GM12878 (cell line): ENCODE results near the gene ZNF397. TPM values are rescaled to one million over a fixed set of nuclear protein-coding genes. Genes with fewer than 3 reads are reported as not detected.

Source experiments
- ATAC-seq: fragments of 200-7000 bp; cut with Tn5 transposase; 3 replicates; pipeline ENCODE4 v1.9.1; 2020; ENCODE audit warnings: mild to moderate bottlenecking, moderate library complexity
- BruUV-seq: library from RNA; stranded (reverse); fragments of 400-500 nt; replicated peaks from 2 replicates; lab custom pipeline; 2021; lab: Mats Ljungman, UMichigan
- CTCF ChIA-PET: fragments of 300-600 bp; sonication (Branson Sonifier 250); formaldehyde crosslinking; extraction: SDS; loops from one replicate; lab custom pipeline; 2021; ENCODE audit warnings: inconsistent platforms; lab: Yijun Ruan, JAX
- POLR2A ChIA-PET: fragments of 350-600 bp; formaldehyde crosslinking; extraction: SDS; loops from one replicate; lab custom pipeline; 2021; ENCODE audit warnings: inconsistent platforms; lab: Charles Lee
- RAD21 ChIA-PET: fragments of 300-600 bp; sonication (Branson Sonifier 250); formaldehyde crosslinking; loops from one replicate; lab custom pipeline; 2023; ENCODE audit warnings: antibody characterized with exemption; ENCODE audit not compliant: unreplicated experiment; lab: Charles Lee
- SMC1A ChIA-PET: fragments of 300-600 bp; sonication (Branson Sonifier 250); formaldehyde crosslinking; loops from one replicate; lab custom pipeline; 2023; ENCODE audit not compliant: unreplicated experiment, uncharacterized antibody; lab: Charles Lee
- DNase-seq: peaks from one replicate; pipeline ENCODE4 v3.0.0-alpha.2; 2011; ENCODE audit warnings: low read depth, low spot score
- FAIRE-seq: peaks from 3 replicates; lab custom pipeline; 2011; peaks lifted over from hg19 to GRCh38; lab: Jason Lieb, UNC
- H2AFZ ChIP-seq: 2 replicates; pipeline ENCODE4 v1.6.0; 2011; ENCODE audit warnings: low read depth, low read length, control low read depth; ENCODE audit not compliant: control insufficient read depth
- H3K27ac ChIP-seq: 2 replicates; pipeline ENCODE4 v1.5.1; 2011; ENCODE audit warnings: control low read depth; ENCODE audit not compliant: control insufficient read depth, insufficient read depth
- H3K27me3 ChIP-seq, 2 experiments: replicated peaks in 1 of 2; 2 replicates each; pipeline versions ENCODE4 v1.6.0 to v1.6.1; 2011; ENCODE audit warnings: low read length in 1 of 2; ENCODE audit not compliant: control insufficient read depth in 2 of 2, insufficient read depth in 2 of 2
- H3K36me3 ChIP-seq, 2 experiments: 2 replicates each; pipeline ENCODE4 v1.5.1; 2011; ENCODE audit warnings: low read length in 1 of 2; ENCODE audit not compliant: control insufficient read depth in 2 of 2, insufficient read depth in 2 of 2
- H3K4me1 ChIP-seq: 2 replicates; pipeline ENCODE4 v1.6.1; 2011; ENCODE audit warnings: mild to moderate bottlenecking, low read length, moderate library complexity, mixed read lengths; ENCODE audit not compliant: control insufficient read depth, insufficient read depth
- H3K4me2 ChIP-seq: 2 replicates; pipeline ENCODE4 v1.6.0; 2011; ENCODE audit warnings: control low read depth; ENCODE audit not compliant: control insufficient read depth, insufficient read depth
- H3K4me3 ChIP-seq: fragments of 200-600 bp; sonication (generic); 2 replicates; pipeline ENCODE4 v1.5.1; 2016
- H3K79me2 ChIP-seq: 2 replicates; pipeline ENCODE4 v1.6.0; 2011; ENCODE audit warnings: low read length; ENCODE audit not compliant: control insufficient read depth, insufficient read depth
- H3K9ac ChIP-seq: 2 replicates; pipeline ENCODE4 v1.8.0; 2011; ENCODE audit warnings: low read length, control low read depth, mixed read lengths; ENCODE audit not compliant: control insufficient read depth, insufficient read depth
- H3K9me3 ChIP-seq: replicated peaks from 3 replicates; pipeline ENCODE4 v1.5.1; 2011; ENCODE audit warnings: mild to moderate bottlenecking, low read length; ENCODE audit not compliant: control insufficient read depth, insufficient read depth
- H4K20me1 ChIP-seq: 2 replicates; pipeline ENCODE4 v1.6.0; 2011; ENCODE audit not compliant: control insufficient read depth, insufficient read depth
- CBX5 ChIP-seq: sonication (generic); IDR thresholded peaks from 2 replicates; pipeline ENCODE4 v1.6.1; 2016; ENCODE audit warnings: low read depth, moderate library complexity, mild to moderate bottlenecking, inconsistent platforms
- CREM ChIP-seq: IDR thresholded peaks from 2 replicates; pipeline ENCODE4 v1.6.1; 2014; ENCODE audit warnings: antibody characterized with exemption, low read depth
- KDM1A ChIP-seq: fragments of 200-600 bp; sonication (generic); IDR thresholded peaks from 2 replicates; pipeline ENCODE4 v1.6.1; 2016; ENCODE audit warnings: borderline replicate concordance
- MTA3 ChIP-seq: IDR thresholded peaks from 2 replicates; pipeline ENCODE4 v1.6.1; 2012; ENCODE audit warnings: low read length, inconsistent platforms, borderline replicate concordance
- MXI1 ChIP-seq: fragments of 150-350 bp; IDR thresholded peaks from 2 replicates; pipeline ENCODE4 v1.6.1; 2011; ENCODE audit warnings: low read depth, mild to moderate bottlenecking, inconsistent platforms, low read length, improper control_type of control experiment
- NKRF ChIP-seq: fragments of 450-650 bp; conservative IDR thresholded peaks from 2 replicates; pipeline ENCODE4 v1.6.1; 2017; ENCODE audit warnings: mild to moderate bottlenecking, moderate library complexity
- POLR2AphosphoS2 ChIP-seq: IDR thresholded peaks from 2 replicates; pipeline ENCODE4 v1.6.1; 2011; ENCODE audit warnings: low read depth, mild to moderate bottlenecking, low read length, improper control_type of control experiment, moderate library complexity
- RBBP5 ChIP-seq: fragments of 200-600 bp; sonication (generic); conservative IDR thresholded peaks from 2 replicates; pipeline ENCODE4 v1.6.1; 2016
- STAT1 ChIP-seq: fragments of 450-650 bp; conservative IDR thresholded peaks from 2 replicates; pipeline ENCODE4 v1.6.1; 2014; ENCODE audit warnings: antibody characterized with exemption, mild to moderate bottlenecking
- SUPT20H ChIP-seq: IDR thresholded peaks from 2 replicates; pipeline ENCODE4 v1.6.1; 2011; ENCODE audit warnings: low read depth, mild to moderate bottlenecking, low read length, moderate library complexity, borderline replicate concordance; ENCODE audit not compliant: control insufficient read depth
- ZNF207 ChIP-seq: fragments of 450-650 bp; IDR thresholded peaks from 2 replicates; pipeline ENCODE4 v1.6.1; 2014; ENCODE audit warnings: antibody characterized with exemption, mild to moderate bottlenecking, borderline replicate concordance
- WGBS: methylation state at CpG from one replicate; pipeline ENCODE4 v1.1.6; 2016; ENCODE audit warnings: low lambda C conversion rate; ENCODE audit not compliant: insufficient replicate concordance, insufficient coverage; ENCODE audit errors: missing lambda C conversion rate; 5-methylcytosine and 5-hydroxymethylcytosine counted together
- in situ Hi-C: fragments of 300-500 bp; cut with MboI; formaldehyde crosslinking; loops from 9 replicates; pipeline ENCODE4 v1.14.3; 2018; ENCODE audit warnings: mixed read lengths
- intact Hi-C: fragments of 100-400 bp; cut with micrococcal nuclease; formaldehyde crosslinking; loops from one replicate; pipeline ENCODE4 v1.14.2; 2022; ENCODE audit not compliant: unreplicated experiment
- polyA plus RNA-seq, 11 experiments: library from polyadenylated mRNA; depleted of rRNA in 4 of 11; unstranded in 6 of 11; stranded (reverse) in 5 of 11; fragments of >200 nt; fragmentation: Nextera tagmentation in 4 of 11; fragmentation: Illumina TruSeq in 1 of 11; extraction: Ambion mirVana in 4 of 11; extraction: Trizol in 1 of 11; gene quantifications; 1 replicate in 1 of 11; 2 replicates in 10 of 11; pipeline versions ENCODE4 v1.2.1 to v1.2.3, GENCODE V29; 2011 to 2016; ENCODE audit warnings: inconsistent platforms in 2 of 11, missing spikeins in 2 of 11, low read depth in 1 of 11
- total RNA-seq, 4 experiments: library from RNA; depleted of rRNA in 3 of 4; stranded (reverse); fragments of >200 nt in 3 of 4; fragmentation: Illumina TruSeq in 1 of 4; extraction: Trizol in 1 of 4; gene quantifications; 2 replicates each; pipeline versions ENCODE4 v1.2.1 to v1.2.3, GENCODE V29; 2013 to 2021

The ZNF397 gene
- total and polyA plus RNA-seq, 10 of the 15 experiments (the other 5 are each of a cell fraction or from before 2014, with no cell fraction given) = 5.2 to 13.3 (median 10.8) TPM

GRCh38 chr18:35303610-35304009, 62.8 kb downstream of the ZNF397 start:
- TF ChIP-seq ZNF207 (no peak), CBX5 (no peak), RBBP5 (no peak), NKRF (no peak), SUPT20H (no peak), CREM (no peak), KDM1A (no peak), MXI1 (no peak), STAT1 (no peak), MTA3 (no peak), POLR2AphosphoS2 (no peak)
- H3K27ac ChIP-seq = no peak overlapping the region
- H3K9me3 ChIP-seq = peaks cover 36% of the 10 kb centered on the region
- 97% methylated on average over 4 of the region's 4 CpGs for whole genome bisulfite sequencing
- no peaks in the 10 kb centered on the region for H3K27me3 ChIP-seq
- POLR2A ChIA-PET = no interaction called here
- H3K4me1 ChIP-seq = no peaks in the 10 kb centered on the region
- intact Hi-C loops = no loop called here
- no peak overlapping the region for H3K4me2 ChIP-seq
- RAD21 ChIA-PET = interaction anchor here (0.8 kb wide), 1 partner anchor 52 kb away, joined by 3 read pairs; no protein-coding TSS in a partner anchor
- no peak for ATAC-seq
- H3K79me2 ChIP-seq = no peaks in the 10 kb centered on the region
- H3K36me3 ChIP-seq = peaks cover 2 to 12% of the 10 kb centered on the region in 2 experiments; a peak in 3 of 4 replicates
- CTCF ChIA-PET = no interaction called here
- BruUV-seq = no TSS peak
- H3K4me3 ChIP-seq = no peak overlapping the region
- no peak for DNase-seq
- H4K20me1 ChIP-seq = no peaks in the 10 kb centered on the region
- no peak overlapping the region for H2AFZ ChIP-seq
- H3K9ac ChIP-seq = no peak overlapping the region
- SMC1A ChIA-PET = interaction anchor here (1.1 kb wide), 1 partner anchor 15 kb away, joined by 3 read pairs; no protein-coding TSS in a partner anchor
- FAIRE-seq = no peak
- in situ Hi-C loops = no loop called here
